ENCODE data around the gene RASAL1.

The RASAL1 gene, protein sequence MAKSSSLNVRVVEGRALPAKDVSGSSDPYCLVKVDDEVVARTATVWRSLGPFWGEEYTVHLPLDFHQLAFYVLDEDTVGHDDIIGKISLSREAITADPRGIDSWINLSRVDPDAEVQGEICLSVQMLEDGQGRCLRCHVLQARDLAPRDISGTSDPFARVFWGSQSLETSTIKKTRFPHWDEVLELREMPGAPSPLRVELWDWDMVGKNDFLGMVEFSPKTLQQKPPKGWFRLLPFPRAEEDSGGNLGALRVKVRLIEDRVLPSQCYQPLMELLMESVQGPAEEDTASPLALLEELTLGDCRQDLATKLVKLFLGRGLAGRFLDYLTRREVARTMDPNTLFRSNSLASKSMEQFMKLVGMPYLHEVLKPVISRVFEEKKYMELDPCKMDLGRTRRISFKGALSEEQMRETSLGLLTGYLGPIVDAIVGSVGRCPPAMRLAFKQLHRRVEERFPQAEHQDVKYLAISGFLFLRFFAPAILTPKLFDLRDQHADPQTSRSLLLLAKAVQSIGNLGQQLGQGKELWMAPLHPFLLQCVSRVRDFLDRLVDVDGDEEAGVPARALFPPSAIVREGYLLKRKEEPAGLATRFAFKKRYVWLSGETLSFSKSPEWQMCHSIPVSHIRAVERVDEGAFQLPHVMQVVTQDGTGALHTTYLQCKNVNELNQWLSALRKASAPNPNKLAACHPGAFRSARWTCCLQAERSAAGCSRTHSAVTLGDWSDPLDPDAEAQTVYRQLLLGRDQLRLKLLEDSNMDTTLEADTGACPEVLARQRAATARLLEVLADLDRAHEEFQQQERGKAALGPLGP

GRCh38 chr12:113135178-113136127, at the start of gene RASAL1:
TSS of gene RASAL1 (minus strand) at chr12:113135761. CDS start at chr12:113135462, 299 bp downstream.
- no peak for DNase-seq

DNA sequence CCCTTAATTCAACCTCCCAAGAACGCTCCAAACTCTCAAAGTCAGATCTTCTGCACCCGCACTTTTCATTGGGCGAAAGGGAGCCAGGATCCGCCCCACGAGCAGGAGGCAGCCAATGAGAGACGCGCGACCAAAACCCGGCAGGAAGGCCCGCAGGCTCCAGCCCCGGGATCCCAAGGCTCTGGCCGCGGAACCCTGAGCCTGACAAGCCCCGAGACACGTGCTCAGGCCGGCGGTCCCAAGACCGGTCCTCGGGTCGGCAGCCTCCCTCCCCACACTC, 49.3 kb upstream of the RASAL1 start:
- peak; percentile 68 for DNase-seq

DNA sequence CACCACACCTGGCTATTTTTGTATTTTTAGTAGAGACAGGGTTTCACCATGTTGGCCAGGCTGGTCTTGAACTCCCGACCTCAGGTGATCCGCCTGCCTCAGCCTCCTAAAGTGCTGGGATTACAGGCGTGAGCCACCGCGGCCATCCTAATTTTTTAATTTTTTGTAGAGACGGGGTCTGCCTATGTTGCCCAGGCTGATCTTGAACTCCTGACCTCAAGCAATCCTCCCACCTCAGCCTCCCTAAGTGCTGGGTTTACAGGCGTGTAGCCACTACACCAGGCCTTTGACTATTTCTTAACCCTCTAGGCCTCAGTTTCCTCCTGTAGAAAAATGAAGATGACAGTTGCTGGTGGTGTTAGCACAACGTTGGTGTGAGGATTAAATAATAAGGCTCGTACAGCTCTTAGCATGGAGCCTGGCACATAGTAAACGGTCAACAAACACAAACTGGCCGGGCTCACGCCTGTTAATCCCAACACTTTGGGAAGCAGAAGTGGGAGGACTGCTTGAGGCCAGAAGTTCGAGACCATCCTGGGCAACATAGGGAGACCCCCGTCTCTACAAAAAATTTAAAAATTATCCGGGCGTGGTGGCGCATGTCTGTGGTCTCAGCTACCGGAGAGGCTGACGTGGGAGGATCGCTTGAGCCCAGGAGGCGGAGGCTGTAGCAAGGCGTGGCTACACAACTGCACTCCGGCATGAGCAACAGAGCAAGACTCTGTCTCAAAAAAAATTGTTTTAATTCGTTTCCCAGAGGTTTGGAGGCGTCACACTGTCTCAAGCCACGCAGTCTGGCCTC, 48.7 kb upstream of the RASAL1 start:
- no peak for DNase-seq

GRCh38 chr12:113183030-113183589, 47.5 kb upstream of the RASAL1 start:
- no peak for DNase-seq

DNA sequence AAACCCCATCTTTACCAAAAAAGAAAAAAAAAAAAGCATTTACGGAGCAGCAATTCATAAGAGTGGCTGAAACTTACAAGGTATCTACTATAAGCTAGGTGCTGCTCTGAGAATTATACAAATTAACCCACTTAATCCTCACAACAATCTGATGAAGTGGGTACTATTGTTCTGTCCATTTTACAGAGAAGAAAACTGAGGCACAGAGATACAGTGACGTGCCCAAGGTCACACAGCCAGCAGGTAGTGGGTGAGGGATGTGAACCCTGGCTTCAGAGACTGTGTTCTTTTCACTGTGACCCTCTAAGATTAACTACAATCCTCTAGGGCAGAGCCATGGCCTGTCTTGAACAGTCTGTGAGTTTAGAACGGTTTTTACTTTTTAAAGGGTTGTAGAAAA, 46.4 kb upstream of the RASAL1 start:
- DNase-seq: no peak

DNA sequence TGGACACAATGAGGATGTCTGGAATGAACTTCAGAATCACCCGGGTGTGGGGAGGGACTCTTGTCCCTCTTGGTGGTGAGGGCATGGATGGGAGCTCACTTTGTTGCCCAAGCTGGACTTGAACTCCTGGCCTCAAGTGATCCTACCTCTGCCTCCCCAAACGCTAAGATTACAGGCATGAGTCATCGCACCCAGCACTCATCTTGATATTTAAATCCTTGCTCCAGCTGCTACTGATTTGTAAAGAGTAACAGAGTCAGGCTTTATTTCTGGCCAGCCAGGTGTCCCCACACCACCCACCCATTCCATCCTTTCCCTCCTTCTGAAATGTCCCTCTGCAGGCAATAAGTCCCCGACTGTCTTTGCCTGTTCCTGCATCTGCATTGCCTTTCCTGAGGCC, 44.8 kb upstream of the RASAL1 start:
- no peak for DNase-seq

GRCh38 chr12:113179023-113179422, 43.5 kb upstream of the RASAL1 start:
- no peak for DNase-seq

DNA sequence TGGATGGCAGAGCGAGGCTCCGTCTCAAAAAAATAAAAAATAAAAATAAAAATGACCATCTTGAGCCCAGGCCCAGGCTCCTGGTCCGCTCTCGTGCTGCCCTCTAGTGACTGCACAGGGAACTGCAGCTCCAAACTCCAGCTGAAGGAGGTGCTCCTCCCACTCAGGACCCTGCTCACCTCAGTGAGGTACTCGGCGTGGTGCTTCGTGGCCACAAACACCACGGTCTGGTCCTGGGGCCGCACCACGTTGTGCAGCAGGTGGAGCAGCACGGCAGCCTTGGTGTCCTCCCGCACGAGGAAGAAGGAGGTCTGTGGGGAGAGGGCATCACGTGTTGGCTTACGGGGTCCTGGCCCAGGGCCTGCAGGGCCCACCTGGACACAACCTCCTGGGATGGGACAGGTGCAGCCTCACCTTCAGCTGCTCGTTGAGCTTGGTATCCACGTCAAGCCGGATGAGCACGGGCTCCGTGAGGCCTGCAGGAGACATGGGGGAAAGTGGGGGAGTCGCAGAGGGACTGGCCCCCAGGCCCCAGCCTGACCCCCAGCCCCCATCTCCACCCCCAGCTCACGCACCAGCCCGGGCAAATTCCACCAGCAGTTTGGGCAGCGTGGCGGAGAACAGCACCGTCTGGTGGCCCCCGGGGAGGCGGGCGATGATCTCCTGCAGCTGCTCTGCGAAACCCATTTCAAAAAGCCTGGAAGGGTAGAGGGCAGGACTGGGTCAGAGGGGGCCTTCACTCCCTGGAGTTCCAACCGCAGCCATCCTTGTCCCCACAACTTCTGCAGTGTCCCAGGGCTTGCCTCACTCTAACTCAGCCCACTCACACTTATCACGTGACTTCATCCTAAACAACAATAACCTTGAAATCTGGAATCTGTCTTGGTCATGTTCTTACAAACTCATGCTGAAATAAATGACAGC, 39.2 kb upstream of the RASAL1 start:
- peak; percentile 23 for DNase-seq

- DNase-seq: no peak
These were observed 37.6 kb upstream of the RASAL1 start for GRCh38 chr12:113173081-113173698.

DNA sequence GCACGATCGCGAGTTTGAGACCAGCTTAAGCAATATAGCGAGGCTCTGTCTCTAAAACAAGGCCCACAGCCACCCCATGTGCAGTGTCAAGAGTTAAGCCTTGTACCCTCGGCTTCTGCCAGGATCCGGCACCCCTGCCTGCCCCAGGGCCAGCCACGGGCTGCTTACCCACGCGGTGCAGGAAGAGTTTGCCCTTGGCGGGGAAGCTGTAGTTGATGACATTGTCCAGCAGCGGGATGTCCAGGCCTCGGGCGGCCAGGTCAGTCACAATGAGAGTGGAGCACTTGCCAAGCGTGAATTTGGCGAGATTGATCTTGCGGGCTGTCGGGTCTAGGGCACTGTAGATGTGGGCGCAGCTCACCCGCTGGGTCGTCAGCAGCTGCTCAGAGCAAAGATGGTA, 36.6 kb upstream of the RASAL1 start:
- no peak for DNase-seq

DNA sequence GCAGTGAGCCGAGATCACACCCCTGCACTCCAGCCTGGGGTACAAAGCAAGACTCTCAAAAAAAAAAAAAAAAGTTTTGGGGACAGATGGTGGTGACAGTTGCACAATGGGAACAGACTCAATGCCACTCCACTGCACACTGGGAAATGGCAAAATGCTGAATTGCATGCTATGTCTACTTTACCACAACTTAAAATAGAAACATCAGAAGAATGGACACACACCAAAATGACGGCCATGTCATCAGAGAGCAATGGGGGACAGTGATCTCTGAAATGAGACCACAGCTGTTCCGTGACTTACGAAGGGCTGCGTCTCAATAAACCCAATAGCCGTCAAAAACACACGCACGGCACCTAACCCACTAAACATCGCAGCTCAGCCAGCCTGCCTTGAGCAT, 36.0 kb upstream of the RASAL1 start:
- DNase-seq: no peak

GRCh38 chr12:113170926-113171325, 35.4 kb upstream of the RASAL1 start:
- no peak for DNase-seq

DNA sequence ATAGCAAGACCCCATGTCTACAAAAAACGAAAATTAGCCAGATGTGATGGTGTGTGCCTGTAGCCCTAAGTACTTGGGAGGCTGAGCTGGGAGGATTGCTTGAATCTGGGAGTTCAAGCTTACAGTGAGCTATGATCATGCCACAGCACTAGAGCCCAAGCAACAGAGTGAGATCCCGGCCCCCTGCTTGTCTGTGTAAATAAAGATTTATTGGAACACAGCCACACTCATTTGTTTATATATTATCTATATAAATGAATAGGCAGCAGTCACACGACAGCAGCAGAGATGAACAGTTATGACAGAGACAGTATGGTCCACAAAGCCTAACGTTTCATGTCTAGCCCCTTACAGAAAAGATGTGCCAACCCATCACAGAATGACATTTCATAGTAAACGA, 34.9 kb upstream of the RASAL1 start:
- DNase-seq: no peak

DNA sequence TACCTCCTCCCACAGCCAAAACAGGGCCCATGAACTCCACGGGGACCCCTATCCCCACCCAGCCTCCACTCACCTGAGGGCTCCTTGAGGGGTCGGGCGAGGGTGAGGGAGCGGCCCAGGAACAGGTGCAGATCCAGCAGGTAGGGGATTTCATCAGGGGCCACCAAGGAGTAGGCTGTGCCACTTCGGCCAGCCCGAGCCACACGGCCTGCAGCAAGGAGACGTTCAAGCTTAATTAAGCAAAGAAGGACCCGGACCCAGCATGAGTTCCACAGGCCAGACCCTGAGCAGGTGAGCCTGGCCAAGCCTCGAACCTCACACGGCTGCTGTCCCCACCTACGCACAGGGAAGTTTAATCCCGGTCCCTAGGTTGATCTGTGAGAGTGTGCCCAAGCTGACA, 34.1 kb upstream of the RASAL1 start:
- DNase-seq: no peak

DNA sequence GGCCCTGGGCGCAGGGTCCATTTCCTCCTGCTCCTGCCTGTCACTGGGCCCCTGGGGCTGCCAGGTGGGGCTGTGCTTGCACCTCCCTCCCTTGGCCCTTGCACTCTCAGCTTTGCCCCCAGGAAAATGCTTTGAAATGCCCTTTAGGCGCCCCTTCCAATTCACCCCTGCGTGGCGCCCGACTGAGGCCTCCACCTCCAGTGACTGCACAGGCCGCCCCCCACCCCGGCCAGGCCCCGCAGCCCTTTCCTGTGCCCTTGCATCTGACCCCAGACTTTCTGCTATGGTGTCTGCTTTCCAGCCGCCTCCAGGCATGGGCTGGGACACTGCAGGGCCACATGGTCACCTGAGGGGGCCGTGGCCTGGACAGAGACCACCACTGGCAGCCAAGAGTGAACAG, 32.3 kb upstream of the RASAL1 start:
- no peak for DNase-seq

GRCh38 chr12:113165521-113166450, 30.2 kb upstream of the RASAL1 start:
- no peak for DNase-seq

- no peak for DNase-seq
These were observed 28.5 kb upstream of the RASAL1 start for GRCh38 chr12:113164014-113164413.

DNA sequence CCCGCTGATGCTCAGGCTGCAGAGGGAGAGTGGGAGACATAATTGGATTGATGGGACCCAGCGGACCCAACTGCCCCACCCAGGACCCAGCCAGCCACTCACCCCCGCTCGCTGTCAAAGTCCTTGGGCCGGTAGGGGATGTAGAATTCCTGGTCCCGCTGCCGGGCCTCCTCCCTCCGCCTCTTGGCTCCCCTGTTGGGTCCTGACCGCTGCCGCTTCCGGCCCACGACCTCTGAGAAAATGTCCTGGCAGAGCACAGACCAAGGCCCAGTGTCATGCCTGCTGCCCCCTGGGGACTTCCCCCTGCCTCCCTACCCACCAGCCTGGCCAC, 27.4 kb upstream of the RASAL1 start:
- DNase-seq: no peak
